Loucy (cell line): Measurements from ENCODE around the gene CENPH.
"Not testable (repeated sequence)": the region's sequence is repeated elsewhere in the genome, so short reads cannot be mapped to it uniquely, and the experiment has no call there.

Experiments
- H2AFZ ChIP-seq: fragments of 200-600 bp; sonication (generic); 2 replicates; pipeline ENCODE4 v1.6.0; 2016; ENCODE audit warnings: antibody characterized with exemption, mild to moderate bottlenecking, low read length, moderate library complexity
- H3F3A ChIP-seq: fragments of 200-600 bp; 2 replicates; pipeline ENCODE4 v1.6.0; 2016; ENCODE audit warnings: antibody characterized with exemption, low read depth, mild to moderate bottlenecking
- H3K27me3 ChIP-seq: fragments of 200-600 bp; sonication (generic); 2 replicates; pipeline ENCODE4 v1.6.1; 2014; ENCODE audit warnings: low read length, mild to moderate bottlenecking; ENCODE audit not compliant: insufficient read depth, poor library complexity, severe bottlenecking
- H3K36me3 ChIP-seq: fragments of 200-600 bp; sonication (generic); 2 replicates; pipeline ENCODE4 v1.6.1; 2016; ENCODE audit warnings: low read length; ENCODE audit not compliant: insufficient read depth
- H3K4me1 ChIP-seq: fragments of 200-600 bp; sonication (generic); 2 replicates; pipeline ENCODE4 v1.5.1; 2014; ENCODE audit warnings: low read length, mild to moderate bottlenecking; ENCODE audit not compliant: insufficient read depth, poor library complexity, severe bottlenecking
- H3K4me2 ChIP-seq: fragments of 200-600 bp; sonication (generic); 2 replicates; pipeline ENCODE4 v1.6.0; 2014; ENCODE audit warnings: antibody characterized with exemption, low read length, low read depth, mild to moderate bottlenecking; ENCODE audit not compliant: poor library complexity, severe bottlenecking
- H3K4me3 ChIP-seq: fragments of 200-600 bp; sonication (generic); 2 replicates; pipeline ENCODE4 v1.5.1; 2014; ENCODE audit warnings: low read length, mild to moderate bottlenecking, mixed read lengths; ENCODE audit not compliant: poor library complexity, severe bottlenecking
- H3K79me2 ChIP-seq: fragments of 200-600 bp; sonication (generic); 2 replicates; pipeline ENCODE4 v1.6.1; 2014; ENCODE audit warnings: low read length; ENCODE audit not compliant: insufficient read depth
- H3K9ac ChIP-seq: fragments of 200-600 bp; sonication (generic); 2 replicates; pipeline ENCODE4 v1.6.0; 2014; ENCODE audit warnings: mild to moderate bottlenecking, low read depth, low read length, moderate library complexity; ENCODE audit not compliant: poor library complexity, severe bottlenecking
- H3K9me2 ChIP-seq: fragments of 200-600 bp; sonication (generic); replicated peaks from 2 replicates; pipeline ENCODE4 v1.6.1; 2016; ENCODE audit warnings: low read depth, low read length, mixed read lengths
- H3K9me3 ChIP-seq: fragments of 200-600 bp; sonication (generic); 2 replicates; pipeline ENCODE4 v1.6.1; 2014; ENCODE audit warnings: mild to moderate bottlenecking, antibody characterized with exemption, low read length, low read depth; ENCODE audit not compliant: insufficient read depth
- H4K20me1 ChIP-seq: fragments of 200-600 bp; sonication (generic); 2 replicates; pipeline ENCODE4 v1.6.0; 2014; ENCODE audit warnings: antibody characterized with exemption, low read length, mild to moderate bottlenecking; ENCODE audit not compliant: insufficient read depth, poor library complexity, severe bottlenecking
- CTCF ChIP-seq: fragments of 200-600 bp; sonication (generic); conservative IDR thresholded peaks from 2 replicates; pipeline ENCODE4 v1.5.1; 2014; ENCODE audit warnings: mild to moderate bottlenecking, antibody characterized with exemption, low read length
- EZH2phosphoT487 ChIP-seq: fragments of 200-600 bp; IDR thresholded peaks from 2 replicates; pipeline ENCODE4 v1.6.1; 2018; ENCODE audit warnings: antibody characterized with exemption, mild to moderate bottlenecking, moderate library complexity, borderline replicate concordance

The CENPH gene

GRCh38 chr5:69170495-69170894 lies 18.9 kb upstream of the CENPH start:
- Histone ChIP-seq H3F3A (no peaks in the 10 kb centered on the region), H3K79me2 (peaks cover 83% of the 10 kb centered on the region), H2AFZ (no peak overlapping the region), H3K4me3 (peak overlapping the region; percentile 49), H3K4me1 (peaks cover 55% of the 10 kb centered on the region), H3K9me3 (no peaks in the 10 kb centered on the region), H4K20me1 (peaks cover 36% of the 10 kb centered on the region), H3K36me3 (peaks cover 46% of the 10 kb centered on the region; the same call in 1 of the 2 replicates), H3K4me2 (peak overlapping the region; percentile 57), H3K27me3 (no peaks in the 10 kb centered on the region), H3K9ac (no peak overlapping the region), H3K9me2 (no peaks in the 10 kb centered on the region)
- TF ChIP-seq CTCF (no peak), EZH2phosphoT487 (no peak)

GRCh38 chr5:69170969-69171368 lies 18.4 kb upstream of the CENPH start:
- no peak for TF ChIP-seq EZH2phosphoT487
- TF ChIP-seq CTCF = no peak
- Histone ChIP-seq H3F3A (no peaks in the 10 kb centered on the region), H3K36me3 (peaks cover 50% of the 10 kb centered on the region; the same call in 1 of the 2 replicates), H3K4me1 (peaks cover 54% of the 10 kb centered on the region), H3K9me3 (no peaks in the 10 kb centered on the region), H4K20me1 (peaks cover 37% of the 10 kb centered on the region), H3K9me2 (no peaks in the 10 kb centered on the region), H3K4me3 (peak overlapping the region; percentile 49), H3K4me2 (peak overlapping the region; percentile 57), H3K9ac (no peak overlapping the region), H3K27me3 (no peaks in the 10 kb centered on the region), H2AFZ (no peak overlapping the region), H3K79me2 (peaks cover 84% of the 10 kb centered on the region)

GRCh38 chr5:69181659-69182293 lies 7.6 kb upstream of the CENPH start:
- H3K36me3 ChIP-seq = peaks cover 12% of the 10 kb centered on the region
- H3K79me2 ChIP-seq, H3K9me2 ChIP-seq, H3K27me3 ChIP-seq, H3K4me3 ChIP-seq, H3K4me1 ChIP-seq, H3K4me2 ChIP-seq, H2AFZ ChIP-seq, H3K9me3 ChIP-seq, H4K20me1 ChIP-seq, H3K9ac ChIP-seq: not testable (repeated sequence)
- H3F3A ChIP-seq = peaks cover 13% of the 10 kb centered on the region

GRCh38 chr5:69184621-69185020 lies 4.8 kb upstream of the CENPH start:
- Histone ChIP-seq H3K27me3 (no peaks in the 10 kb centered on the region), H3K9me3 (no peaks in the 10 kb centered on the region), H3K4me1 (peaks cover 7% of the 10 kb centered on the region), H3K79me2 (no peaks in the 10 kb centered on the region), H2AFZ (0 out of 2 replicates have a peak overlapping the region, but pooled peaks have one; percentile 8), H3F3A (no peaks in the 10 kb centered on the region), H3K9me2 (no peaks in the 10 kb centered on the region), H3K36me3 (no peaks in the 10 kb centered on the region), H4K20me1 (no peaks in the 10 kb centered on the region), H3K9ac (no peak overlapping the region), H3K4me3 (no peak overlapping the region), H3K4me2 (no peak overlapping the region)
- no peak for TF ChIP-seq EZH2phosphoT487
- no peak for TF ChIP-seq CTCF
